ENCODE results near the gene TADA1.

DNA sequence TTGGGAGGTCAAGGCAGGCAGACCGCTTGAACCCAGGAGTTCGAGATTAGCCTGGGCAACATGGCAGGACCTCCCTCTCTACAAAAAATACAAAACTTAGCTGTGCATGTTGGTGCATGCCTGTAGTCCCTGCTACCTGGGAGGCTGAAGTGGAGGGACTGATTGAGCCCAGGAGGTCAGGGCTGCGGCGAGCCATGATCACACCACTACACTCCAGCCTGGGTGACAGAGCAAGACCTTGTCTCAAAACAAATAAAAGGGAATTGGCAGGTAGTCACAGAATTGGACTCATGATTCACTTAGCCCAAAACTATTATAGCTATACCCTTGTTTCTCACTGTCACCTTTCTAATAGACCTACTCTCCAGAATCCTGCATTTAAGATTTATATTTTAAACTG, 5.5 kb downstream of the TADA1 start:
- TF ChIP-seq CTCF (optimal IDR thresholded peaks at IDR 0.05 in 1 of 3, IDR thresholded peaks at IDR 0.05 in 1 of 3, conservative IDR thresholded peaks at IDR 0.05 in 1 of 3; ENCODE audit: extremely low read depth in 1 of 3, insufficient read depth in 2 of 3, low read length in 3 of 3) (no peak), EZH2 (IDR thresholded peaks at IDR 0.05; ENCODE audit: low read length) (no peak)

Measured in keratinocyte (primary cell).